ENCODE data around the gene GALNT2.

Gene GALNT2

GRCh38 chr1:230125141-230125540 lies 58.1 kb downstream of the GALNT2 start:
- TF ChIP-seq REST (IDR thresholded peaks at IDR 0.05; ENCODE audit: insufficient replicate concordance, low read depth) (no peak), SPI1 (IDR thresholded peaks at IDR 0.05; ENCODE audit: borderline replicate concordance, low read depth) (no peak), GABPA (IDR thresholded peaks at IDR 0.05; ENCODE audit: low read depth) (no peak), CTCF (IDR thresholded peaks at IDR 0.05; ENCODE audit: insufficient read depth, low read length) (no peak), POLR2AphosphoS5 (IDR thresholded peaks at IDR 0.05; ENCODE audit: low read depth) (no peak)
- Histone ChIP-seq H3K27ac (replicated peaks) (no peak overlapping the region), H3K4me3 (replicated peaks; ENCODE audit: insufficient read depth, low read length) (no peak overlapping the region), H3K27me3 (ENCODE audit: insufficient read depth, poor library complexity, severe bottlenecking) (no peaks in the 10 kb centered on the region)
- DNase-seq (ENCODE audit: low read depth in 1 of 2, low spot score in 1 of 2): no peak

- no peak for TF ChIP-seq POLR2AphosphoS5 (IDR thresholded peaks at IDR 0.05; ENCODE audit: low read depth)
- no peak for TF ChIP-seq CTCF (IDR thresholded peaks at IDR 0.05; ENCODE audit: insufficient read depth, low read length)
- no peak for TF ChIP-seq SPI1 (IDR thresholded peaks at IDR 0.05; ENCODE audit: borderline replicate concordance, low read depth)
- TF ChIP-seq REST (IDR thresholded peaks at IDR 0.05; ENCODE audit: insufficient replicate concordance, low read depth): no peak
- TF ChIP-seq GABPA (IDR thresholded peaks at IDR 0.05; ENCODE audit: low read depth): no peak
- no peak overlapping the region for H3K4me3 ChIP-seq (replicated peaks; ENCODE audit: insufficient read depth, low read length)
- no peak overlapping the region for H3K27ac ChIP-seq (replicated peaks)
- no peak for DNase-seq (ENCODE audit: low read depth in 1 of 2, low spot score in 1 of 2)
- no peaks in the 10 kb centered on the region for H3K27me3 ChIP-seq (ENCODE audit: insufficient read depth, poor library complexity, severe bottlenecking)
These were observed 58.8 kb downstream of the GALNT2 start for GRCh38 chr1:230125640-230126528.

GRCh38 chr1:230126529-230127104 lies 59.6 kb downstream of the GALNT2 start:
- Histone ChIP-seq H3K27ac (replicated peaks) (no peak overlapping the region), H3K27me3 (ENCODE audit: insufficient read depth, poor library complexity, severe bottlenecking) (no peaks in the 10 kb centered on the region), H3K4me3 (replicated peaks; ENCODE audit: insufficient read depth, low read length) (no peak overlapping the region)
- DNase-seq (ENCODE audit: low read depth in 1 of 2, low spot score in 1 of 2): no peak
- TF ChIP-seq REST (IDR thresholded peaks at IDR 0.05; ENCODE audit: insufficient replicate concordance, low read depth) (no peak), GABPA (IDR thresholded peaks at IDR 0.05; ENCODE audit: low read depth) (no peak)
